ENCODE data around the gene SH2D7.

SH2D7 gene

DNA sequence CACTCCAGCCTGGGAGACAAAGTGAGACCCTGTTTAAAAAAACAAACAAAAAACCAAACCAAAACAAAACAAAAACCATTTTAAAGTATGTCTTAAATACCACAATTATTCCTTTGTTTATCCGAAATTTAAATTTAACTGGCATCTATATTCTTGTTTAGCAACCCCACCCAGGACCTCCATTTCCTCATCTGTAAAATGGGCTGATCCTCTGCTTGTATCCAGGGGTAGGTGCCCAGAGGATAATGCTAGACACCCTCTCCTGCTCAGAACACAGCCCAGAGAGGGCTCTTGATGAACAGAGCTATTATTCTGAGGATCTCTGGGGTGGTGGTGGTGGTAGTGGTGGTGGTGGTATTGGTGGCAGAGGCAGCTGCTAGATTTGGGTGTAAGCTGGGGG lies 9.8 kb downstream of the SH2D7 start:
- in situ Hi-C loops (cut with HindIII; ENCODE audit: low sequenced_read_pairs), result no loop called here

DNA sequence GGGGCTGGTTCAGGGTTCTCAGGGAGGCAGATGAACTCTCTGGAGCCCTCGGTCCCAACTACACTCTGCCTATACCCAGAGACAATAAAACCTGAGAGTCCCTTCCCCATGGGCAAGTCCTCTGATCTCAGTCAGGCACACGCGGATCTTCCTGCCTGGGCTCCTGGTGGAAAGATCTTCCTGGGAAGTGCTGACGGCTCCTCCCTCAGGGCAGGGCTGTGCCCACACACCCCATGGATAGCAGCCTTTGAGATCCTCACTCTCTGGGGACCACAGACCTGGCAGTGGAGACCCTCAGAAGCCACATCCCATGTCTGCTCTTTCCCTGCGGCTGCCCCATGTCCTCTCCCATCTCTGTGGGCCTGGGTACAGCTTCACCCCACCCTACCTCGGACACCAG lies 10.4 kb downstream of the SH2D7 start:
- in situ Hi-C loops (cut with HindIII; ENCODE audit: low sequenced_read_pairs), result no loop called here

DNA sequence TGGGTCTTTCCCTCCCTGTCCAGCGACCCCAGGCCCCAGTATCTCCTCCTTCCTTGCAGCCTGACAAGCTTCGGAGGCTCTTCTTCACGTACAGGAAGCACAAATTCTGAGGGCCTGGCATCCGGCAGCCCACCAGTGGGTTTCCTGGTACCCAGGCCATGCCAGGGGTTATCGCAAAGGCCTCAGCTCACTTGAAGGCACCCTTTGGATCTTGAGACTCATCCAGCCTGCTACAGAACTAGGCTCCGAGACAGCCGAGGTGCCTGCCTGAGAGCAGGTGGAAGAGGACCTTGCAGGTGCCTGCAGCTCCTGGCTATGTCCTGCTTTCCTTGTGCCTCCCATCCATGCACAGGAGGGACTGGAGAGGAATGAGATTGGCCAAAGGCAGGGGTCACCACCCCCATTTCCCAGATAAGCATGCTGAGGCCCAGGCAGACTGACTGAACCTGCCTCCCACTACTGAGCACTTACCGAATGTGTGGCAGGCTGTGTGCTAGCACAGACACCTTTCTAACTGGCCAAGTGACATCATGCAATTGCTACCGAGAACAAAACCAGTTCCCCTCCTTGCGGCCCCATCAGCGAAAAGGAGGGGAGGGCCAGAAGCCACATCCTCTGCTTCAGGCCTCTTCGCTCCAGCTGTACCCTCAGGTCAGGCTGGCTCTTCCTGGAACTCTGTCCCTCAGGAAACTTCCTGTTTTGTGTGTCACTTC lies 11.2 kb downstream of the SH2D7 start:
- in situ Hi-C loops (cut with HindIII; ENCODE audit: low sequenced_read_pairs), result no loop called here

DNA sequence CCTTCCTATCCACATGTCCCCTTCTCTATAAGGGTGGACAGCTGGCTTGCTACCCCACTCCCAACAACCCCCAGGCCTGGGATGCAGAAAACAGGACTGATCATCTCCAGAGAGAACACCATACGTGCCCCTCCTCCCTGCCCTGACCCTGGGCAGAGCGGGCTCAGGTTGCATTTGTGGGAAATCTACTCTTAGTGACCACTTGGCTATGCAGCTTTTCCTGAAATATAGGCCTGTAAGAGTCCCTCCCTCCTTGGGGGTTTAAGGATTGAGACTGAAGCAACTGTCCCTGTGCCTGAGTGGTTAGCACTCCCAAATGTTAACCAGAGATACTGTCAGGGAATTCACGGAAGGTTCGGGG lies 11.7 kb downstream of the SH2D7 start:
- in situ Hi-C loops (cut with HindIII; ENCODE audit: low sequenced_read_pairs), result no loop called here

DNA sequence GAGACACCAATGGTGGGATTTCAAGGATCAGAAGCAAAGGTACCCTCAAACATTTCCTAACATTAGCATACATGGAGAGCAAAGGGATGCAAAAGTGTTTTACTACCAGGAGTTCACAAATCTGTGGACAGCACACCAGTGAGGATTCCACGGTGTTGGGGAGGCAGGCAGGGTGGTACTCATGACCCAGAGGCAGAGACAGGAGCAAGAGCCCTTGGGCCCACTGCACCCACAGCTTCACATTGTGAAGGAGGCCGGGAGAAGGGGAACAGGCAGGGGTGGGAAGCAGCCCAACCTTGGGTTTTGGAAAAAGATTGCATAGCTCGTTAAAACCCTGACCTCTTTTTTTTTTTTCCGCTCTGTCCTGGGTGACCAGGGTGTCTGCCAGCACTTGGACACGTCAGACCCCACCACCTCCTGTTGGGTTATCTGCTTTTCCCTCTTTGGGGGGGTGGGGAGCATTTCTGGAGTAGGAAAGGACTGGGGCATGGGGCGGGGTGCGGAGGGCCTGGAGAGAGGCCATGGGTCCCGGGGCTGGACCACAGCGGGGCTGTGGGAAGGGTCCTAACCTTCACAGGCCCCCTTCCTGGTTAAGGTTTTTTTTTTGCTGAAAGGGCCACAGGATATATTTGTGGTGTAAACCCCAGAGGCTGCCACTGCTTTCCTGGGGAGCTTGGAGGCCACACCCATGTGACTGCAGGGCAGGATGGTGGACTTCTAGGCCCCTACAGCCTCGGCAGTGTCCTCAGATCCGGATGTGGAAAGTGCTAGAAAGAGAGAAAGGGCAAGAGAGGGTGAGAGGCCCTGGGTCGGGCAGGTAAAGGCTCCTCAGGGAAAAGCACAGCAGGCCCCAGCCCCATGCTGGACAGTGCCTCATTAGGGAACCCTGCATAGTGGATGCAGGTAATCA lies 12.5 kb downstream of the SH2D7 start:
- in situ Hi-C loops (cut with HindIII; ENCODE audit: low sequenced_read_pairs), result no loop called here

DNA sequence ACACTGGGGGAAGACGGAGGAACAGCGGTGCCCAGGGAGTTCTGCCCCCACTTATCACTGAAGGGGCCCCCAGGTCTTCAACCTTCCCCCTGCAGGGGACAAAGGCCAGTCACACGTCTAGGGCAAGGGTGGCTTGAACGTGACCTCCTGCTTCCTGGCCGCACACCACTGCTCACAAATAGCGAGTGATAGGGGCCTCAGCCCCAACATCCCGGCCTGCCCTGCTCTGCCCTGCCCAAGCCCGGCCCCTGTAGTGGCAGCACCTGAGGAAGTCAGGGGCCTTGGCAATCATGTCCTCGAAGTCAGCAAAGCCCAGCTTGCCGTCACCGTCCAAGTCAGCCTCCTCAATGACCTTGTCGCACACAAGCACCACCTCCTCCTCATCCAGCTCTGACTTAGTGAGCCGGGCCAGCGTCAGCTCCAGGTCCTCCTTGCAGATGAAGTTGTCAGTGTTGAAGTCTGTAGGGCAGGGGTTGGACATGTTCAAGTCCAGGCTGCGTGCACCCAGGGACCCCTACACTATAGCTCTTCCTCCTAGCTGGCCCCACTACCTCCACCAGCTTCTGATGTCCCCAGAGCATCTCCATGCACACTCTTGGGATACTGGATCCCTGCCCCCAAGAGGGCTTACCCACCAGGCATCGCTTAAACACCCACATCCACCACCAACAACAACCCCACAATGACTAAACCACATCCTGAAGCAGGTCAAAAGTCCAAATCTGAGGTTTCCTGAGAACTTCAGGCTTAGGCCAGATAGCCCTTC lies 13.3 kb downstream of the SH2D7 start:
- in situ Hi-C loops (cut with HindIII; ENCODE audit: low sequenced_read_pairs), result no loop called here

DNA sequence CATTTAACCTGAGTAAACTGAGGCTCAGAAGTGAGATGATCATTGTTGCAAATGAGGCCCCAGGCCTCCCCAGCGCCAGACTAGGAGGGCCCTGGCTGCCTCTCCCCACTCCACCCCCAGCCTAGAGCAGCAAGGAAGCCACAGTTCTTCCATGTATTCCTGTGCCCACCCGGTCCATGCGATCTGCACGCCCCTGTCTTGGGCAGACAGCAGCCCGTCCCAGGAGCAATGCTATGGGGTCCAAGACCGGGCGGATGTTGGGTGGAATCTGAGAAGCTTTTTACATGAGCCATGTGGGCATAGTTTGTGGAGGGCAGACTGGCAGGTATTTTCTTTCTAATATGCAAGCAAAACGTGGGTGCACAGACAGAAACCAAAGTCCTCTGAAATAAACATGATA lies 15.1 kb downstream of the SH2D7 start:
- in situ Hi-C loops (cut with HindIII; ENCODE audit: low sequenced_read_pairs), result no loop called here

DNA sequence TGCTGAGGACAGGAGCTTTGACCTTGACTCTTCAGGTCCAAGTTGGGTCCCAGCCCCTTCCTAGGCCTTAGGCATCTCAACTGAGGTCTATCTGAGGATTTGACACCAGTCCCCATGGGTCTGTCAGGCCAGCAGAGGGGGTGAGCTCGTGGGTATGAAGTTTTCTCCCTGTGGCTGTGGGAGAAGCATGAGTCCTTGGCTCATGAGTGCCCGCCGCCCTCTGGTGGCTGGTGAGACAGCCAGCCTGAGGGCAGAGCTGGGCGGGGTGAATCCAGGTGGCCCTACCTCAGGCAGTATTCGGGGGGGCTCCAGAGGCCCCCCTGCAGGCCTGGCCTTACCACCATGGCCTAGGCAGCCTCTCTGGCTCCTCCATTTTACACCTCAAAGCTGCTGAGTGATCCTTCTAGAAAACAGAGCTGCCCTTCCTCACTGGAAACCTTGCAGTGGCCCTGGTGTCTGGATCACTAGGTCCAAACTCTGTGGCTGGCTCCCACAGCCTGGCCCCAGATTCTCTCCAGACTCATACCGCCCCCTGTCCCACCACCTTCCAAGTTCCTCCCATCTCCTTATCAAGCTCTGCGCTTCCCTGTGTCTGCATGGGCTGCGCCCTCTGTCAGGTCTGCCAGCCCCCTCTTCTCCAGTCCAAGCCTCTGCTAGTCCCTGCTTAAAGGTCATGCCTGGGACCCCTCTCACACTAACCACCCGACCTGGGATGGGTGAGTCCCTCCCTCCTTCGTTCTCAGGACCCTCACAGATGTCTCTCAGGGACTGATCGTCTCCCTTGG lies 16.1 kb downstream of the SH2D7 start:
- in situ Hi-C loops (cut with HindIII; ENCODE audit: low sequenced_read_pairs), result no loop called here

DNA sequence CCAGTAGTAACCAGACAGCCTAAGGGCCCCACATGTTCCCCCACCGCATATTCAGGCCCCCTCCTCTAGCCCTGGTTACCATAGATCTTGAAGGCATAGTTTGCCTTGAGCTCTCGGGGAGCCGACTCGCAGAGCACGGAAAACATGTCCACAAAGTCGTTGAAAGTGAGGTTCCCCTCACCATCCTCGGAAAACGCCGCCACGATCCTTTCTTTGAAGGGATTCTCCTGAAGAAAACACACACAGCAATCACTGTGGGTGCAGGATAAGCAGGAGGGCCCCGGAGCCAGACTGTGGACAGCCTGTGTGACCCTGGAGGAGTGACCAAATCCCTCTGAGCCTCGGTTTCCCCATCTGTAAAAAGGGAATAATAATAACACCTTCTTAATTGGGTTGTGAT lies 16.8 kb downstream of the SH2D7 start:
- in situ Hi-C loops (cut with HindIII; ENCODE audit: low sequenced_read_pairs), result no loop called here

DNA sequence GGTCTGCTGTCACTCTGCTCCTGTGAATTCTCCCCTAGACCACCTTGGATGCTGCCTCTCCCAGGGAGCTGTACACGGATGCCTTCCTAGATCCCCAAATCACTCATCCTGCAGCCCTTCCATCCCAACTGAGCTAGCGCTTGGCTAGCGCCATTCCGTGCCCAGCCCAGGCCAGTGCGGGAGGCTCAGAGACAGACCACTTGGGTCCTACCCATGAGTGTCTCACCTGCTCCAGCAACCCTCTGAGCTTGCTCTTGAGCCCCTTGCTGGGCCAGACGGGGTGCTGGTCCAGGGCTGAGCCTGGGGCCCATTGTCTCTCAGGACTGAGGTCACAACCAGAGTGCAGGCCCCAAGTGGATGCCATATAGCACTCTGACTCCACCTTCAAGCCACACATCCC lies 17.7 kb downstream of the SH2D7 start:
- in situ Hi-C loops (cut with HindIII; ENCODE audit: low sequenced_read_pairs), result no loop called here

DNA sequence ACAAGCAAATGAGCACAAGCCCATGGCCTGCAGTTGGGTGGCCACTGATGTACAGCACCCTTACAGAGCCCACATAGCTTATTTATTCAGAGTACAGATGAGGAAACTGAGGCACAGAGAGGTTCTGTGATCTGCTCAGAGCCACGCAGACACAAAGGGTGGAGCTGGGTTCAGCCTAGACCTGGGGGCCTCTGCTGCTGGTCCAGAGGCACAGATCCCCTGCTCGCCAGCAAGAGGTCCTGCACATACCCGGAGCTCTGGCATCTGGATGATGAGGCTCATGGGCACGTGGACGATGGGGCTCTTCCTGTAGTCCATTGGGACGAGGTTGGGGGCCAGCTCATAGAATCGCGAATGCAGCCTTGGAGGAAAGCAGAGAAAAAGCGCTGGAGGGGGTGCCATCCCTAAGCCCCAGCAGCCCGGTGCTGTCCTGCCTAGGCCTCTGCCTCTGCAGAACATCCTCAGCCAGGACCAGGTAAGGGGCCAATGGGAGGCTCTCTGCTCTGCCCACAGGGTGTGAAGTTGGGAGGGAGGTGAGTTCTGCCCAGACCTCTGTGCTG lies 18.6 kb downstream of the SH2D7 start:
- in situ Hi-C loops (cut with HindIII; ENCODE audit: low sequenced_read_pairs), result no loop called here

DNA sequence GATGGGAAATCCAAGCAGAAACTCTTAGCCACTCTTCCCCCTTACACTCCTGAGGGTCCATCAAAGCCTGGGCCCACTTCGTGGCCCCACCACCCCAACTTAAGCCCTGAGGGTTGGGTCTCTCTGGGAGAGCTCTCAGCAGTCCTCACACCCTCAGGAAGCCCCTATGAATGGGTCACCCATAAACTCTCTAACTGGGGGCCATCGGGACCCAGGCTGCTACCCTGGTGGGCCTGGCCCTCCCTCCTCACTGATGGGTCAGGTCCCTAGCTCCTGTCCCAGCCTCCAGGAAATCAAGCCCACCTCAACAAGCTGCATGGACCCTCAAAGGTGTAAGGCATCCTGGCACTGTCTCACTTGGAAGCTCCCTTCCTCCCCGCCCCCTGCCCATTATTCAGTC lies 19.4 kb downstream of the SH2D7 start:
- in situ Hi-C loops (cut with HindIII; ENCODE audit: low sequenced_read_pairs), result no loop called here

DNA sequence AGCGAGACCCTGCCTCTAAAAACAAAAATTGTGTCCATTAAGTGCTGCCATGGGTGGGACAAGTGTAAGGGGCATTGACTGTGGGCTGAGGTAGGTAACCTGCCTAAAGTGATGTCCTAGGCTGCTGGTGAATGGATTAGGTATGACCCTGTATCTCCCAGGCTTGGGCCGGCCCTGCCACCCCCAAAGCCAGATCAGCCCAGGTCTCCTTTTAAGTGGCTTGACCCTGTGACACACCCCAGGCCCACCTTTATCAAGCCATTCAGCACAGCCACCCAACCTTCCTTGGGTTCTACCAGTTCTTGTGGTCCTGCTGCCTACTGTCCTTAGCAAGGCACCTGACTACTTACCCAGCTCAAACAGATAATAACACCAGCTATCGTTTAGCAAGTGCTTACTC lies 20.2 kb downstream of the SH2D7 start:
- in situ Hi-C loops (cut with HindIII; ENCODE audit: low sequenced_read_pairs), result no loop called here

DNA sequence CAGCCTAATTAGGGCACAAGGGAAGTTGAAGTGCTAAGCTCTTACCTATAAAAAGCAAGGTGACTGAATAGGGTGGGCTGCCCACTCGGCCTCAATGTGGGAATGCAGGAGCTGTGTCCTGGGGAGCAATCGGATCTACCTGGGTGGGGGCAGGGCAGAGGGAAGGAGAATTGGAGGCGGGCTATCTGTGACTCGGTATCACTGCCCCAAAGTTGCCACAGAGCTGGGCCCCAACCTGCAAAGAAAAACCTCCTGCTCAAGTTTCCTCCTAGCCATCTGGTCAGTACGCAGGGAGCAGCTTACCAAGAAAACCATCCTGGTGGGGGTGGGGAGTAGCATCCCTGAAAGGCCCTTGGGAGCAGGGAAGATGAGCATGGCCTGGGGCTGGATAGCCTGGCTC lies 28.2 kb downstream of the SH2D7 start:
- in situ Hi-C loops (cut with HindIII; ENCODE audit: low sequenced_read_pairs), result no loop called here

DNA sequence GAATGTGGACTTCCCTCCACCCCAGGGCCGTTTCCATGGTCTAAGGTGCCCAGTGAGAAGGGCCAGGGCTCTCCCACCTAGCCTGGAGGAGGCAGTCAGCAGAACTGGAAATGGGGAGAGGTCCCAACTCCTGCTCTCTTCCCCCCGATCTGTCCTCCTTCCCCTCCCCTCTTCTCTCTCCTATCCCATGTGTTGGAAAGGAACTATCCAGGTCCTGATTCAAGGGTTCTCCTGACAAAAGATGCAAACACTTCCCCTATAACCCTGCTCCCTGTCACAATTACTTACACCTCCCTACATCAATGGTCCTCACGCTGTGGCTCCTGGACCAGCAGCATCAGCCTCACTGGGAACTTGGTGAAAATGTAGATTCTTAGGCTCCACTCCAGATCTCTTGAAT lies 32.9 kb downstream of the SH2D7 start:
- in situ Hi-C loops (cut with HindIII; ENCODE audit: low sequenced_read_pairs), result no loop called here

DNA sequence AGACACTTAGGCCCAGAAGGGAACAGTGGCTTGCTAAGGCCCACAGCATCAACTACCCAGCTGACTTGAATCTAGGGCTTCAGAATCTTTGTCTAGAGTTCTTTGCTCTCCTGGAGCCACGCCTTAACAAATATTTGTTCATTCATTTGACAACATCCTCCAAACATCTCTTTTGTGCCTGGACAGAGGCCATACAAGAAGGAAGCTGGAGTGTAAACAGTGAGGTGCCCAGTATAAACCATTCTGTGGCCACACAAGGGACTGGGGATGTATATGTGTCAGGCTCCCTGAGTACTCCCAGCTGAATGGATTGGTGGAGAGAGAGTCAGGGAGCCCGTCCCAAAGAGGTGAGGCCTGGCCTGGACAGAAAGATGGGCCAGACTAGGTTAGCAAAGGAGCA lies 35.5 kb downstream of the SH2D7 start:
- in situ Hi-C loops (cut with HindIII; ENCODE audit: low sequenced_read_pairs), result no loop called here

DNA sequence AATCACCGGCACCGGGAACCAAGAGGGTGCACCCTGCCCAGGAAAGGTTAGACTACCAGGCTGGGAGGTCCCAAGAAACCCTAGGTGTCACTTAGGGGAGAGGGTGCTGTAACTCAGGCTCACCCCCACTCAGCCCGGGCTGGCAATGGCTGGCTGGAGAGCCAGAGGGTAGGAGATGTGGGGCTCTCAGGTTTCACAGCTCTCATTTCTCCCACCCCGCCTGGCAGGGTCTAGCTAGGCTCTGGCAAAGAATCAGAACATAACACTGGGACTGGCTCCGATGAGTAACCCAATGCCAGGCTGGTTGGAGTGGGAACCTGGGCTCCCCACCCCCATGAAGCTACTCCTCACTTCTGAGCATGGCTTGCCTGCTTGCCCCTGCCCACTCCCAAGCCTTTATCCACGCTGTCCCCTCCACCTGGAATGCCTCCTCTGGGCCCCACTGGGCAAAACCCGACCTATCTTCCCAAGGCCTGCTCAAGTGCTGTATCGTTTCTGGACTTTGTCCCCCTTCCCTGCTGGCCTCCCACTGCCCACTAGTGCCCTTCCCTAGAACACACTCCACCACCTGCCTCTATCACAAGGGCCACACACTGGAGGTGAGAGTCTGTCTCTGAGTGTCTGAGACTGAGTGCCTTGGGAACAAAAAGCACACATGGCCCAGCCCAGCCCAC lies 36.9 kb downstream of the SH2D7 start:
- in situ Hi-C loops (cut with HindIII; ENCODE audit: low sequenced_read_pairs), result no loop called here

DNA sequence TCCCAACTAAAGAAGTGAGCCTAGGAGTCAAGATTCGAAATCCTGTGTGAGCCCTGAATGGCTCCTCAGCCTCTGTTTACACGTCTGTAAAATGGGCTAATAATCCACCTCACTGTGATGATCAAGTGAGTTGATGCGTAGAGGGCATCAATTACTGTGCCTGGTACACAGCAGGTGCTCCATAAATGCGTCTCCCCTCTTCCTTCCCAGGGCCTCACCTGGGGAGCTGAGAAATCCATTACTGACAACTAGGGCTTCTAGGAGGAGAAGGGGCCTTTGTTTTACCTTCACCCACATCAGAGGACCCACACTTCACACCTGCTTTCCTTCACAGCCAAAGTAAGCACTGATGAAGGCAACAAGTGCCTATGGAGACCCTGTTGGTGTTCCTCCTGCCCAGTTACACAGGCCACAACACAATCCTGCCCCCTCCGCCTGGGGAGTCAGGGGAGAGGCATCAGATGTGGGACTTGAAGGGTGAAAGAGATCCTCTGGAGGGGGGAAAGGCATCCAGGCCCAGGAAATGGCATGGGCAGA lies 37.5 kb downstream of the SH2D7 start:
- in situ Hi-C loops (cut with HindIII; ENCODE audit: low sequenced_read_pairs), result no loop called here

DNA sequence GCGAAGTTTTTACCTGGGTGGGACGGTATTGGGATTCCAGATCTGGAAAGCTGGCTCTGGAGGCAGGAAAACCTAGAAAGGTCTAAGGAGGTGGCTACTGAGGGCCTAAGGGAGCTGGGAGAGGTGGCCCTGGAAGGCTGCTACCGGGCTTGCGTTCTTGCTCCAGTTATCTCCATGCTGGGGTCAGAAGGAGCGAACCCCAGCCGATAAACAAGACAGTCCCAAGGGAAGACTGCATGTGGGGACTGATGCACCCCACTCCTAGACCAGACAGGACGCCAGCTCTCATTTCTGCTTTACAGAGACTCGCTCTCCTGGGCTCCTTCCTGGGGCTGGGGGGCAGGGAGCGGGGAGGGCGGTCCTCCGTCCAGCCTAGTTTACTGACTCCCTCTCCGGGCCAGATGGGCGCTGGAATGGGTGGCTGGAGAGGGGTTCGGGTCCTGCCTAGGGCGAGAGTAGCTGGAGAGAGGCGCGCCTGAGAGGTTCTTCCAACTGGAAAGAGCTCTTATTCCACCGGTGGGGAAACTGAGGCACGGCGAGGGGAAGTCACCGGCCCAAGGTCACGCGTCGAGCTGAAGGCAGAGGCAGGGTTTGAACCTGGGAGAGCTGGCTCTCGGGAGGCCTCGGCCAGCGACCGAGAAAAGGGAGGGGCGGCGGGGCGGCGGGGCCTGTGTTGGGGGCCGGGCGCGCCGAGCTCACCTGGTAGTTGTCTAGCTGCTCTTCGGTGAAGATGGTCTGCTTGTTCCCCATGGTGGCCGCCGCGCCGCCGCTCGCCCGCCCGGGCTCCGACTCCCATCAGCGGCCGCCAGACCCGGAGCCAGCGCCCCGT lies 38.3 kb downstream of the SH2D7 start:
- in situ Hi-C loops (cut with HindIII; ENCODE audit: low sequenced_read_pairs), result no loop called here

Measured in endothelial cell of hepatic sinusoid (primary cell).